ENCODE data around the gene SLC4A4.
"Not testable (repeated sequence)": the region's sequence is repeated elsewhere in the genome, so short reads cannot be mapped to it uniquely, and the experiment has no call there.

SLC4A4 gene

DNA sequence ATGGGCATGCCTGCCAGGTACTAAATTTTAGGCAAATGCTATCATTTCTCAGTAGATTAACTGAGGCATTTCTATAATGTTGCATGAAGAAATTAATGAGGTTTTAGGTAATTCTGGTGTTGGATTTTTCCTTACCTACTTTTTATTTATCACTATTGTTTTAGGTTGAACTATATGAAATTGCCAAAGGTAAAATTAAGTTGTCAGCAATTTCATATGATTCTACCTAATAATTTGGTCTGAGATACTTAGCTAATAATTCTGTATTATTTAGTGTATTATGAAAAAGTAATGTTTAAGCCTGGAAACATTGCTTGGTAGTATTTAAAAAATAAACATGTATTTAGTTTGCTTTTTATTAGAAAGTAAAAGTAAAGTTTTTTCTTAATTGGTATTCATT, 22.7 kb downstream of the SLC4A4 start:
- DNase-seq = no peak

DNA sequence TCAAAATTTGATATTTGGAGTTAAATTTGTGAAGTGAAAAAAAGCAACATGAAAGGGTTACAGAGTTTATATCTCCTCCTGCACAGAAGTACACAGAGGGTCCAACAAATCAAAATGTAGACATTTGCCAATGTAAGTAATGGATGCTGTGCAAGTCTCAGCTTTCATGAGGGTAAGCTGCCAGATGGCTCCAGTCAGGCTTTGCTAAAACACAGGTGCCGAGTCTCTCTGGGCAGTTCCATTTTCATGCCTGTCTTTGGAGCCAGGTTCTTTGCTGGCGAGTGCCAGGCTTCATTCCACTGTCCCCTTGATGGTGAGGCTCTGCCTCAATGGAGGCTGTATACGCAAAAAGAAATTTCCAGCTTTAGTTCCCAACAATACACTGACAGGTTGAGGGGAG, 27.9 kb downstream of the SLC4A4 start:
- no peak for DNase-seq

DNA sequence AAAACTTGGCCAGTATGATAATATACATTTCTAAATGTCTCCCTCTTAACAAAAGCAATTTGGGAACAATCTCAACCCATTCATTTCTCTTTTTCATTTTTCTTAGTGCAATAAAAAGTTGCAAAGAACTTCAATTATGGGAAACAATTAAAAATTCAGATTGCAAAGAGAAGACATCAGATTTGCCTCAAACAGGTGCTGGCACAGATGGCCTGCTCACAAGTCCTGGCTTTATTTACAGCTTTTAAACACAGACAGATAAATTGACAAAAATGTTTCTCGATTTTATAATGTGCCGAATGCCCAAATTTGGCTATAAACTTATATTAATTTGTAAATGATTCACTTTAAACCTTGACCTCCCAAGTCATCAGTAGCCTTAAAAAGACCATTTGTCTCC, 28.7 kb downstream of the SLC4A4 start:
- DNase-seq = no peak

DNA sequence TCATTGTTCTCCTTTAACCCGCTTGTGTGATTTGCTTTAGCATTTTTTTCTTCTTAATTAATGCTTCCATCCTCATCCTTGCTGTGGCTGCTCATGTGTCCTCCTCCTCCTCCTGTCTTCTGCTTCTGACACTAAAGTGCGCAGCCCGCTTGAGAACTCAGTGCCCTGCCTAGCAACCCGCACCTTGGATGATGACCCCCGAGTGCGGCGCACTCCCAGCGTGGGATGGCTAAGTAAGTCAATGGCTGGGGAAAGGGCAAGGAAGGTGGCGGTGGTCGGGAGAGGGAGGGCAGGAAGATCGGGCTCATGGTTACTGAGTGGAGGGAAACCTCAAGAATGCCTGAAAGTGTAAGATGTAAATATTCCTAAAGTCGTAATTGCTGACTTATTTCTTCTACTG, 30.1 kb downstream of the SLC4A4 start:
- DNase-seq = no peak

DNA sequence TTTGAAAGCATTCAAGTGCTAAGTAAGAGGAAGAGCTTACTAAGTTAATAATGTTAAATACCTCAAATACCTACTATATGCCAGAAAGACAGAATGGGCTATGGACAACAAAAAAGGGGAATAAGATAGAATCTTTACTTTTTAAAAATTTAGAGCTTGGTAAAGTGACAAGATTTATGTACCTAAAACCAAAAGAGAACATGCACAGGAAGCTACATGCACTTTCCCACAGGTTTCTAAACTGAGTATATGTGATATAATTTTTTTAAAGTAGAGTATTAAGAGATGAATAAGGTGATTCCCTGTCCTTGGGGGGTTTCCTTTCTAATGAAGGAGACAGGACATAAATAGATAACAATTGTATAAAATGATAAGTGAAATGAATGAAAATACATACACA, 30.7 kb downstream of the SLC4A4 start:
- no peak for DNase-seq

DNA sequence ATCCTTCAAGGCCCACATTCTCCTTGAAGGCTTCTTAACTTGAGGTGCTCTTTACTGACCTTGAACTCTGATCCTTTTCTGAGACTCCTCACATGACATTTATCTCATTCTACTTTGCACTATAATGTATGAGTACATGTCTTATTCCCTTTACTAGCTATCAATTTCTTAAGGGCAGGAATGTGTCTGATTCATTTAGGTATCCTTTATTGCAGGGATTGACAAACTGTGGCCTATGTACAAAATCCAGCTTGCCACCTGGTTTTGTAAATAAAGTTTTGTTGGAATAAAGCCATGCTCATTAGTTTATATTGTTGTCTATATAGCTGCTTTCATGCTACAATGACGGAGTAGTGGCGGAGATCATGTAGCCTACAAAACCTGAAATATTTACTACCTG, 36.7 kb downstream of the SLC4A4 start:
- DNase-seq = no peak

DNA sequence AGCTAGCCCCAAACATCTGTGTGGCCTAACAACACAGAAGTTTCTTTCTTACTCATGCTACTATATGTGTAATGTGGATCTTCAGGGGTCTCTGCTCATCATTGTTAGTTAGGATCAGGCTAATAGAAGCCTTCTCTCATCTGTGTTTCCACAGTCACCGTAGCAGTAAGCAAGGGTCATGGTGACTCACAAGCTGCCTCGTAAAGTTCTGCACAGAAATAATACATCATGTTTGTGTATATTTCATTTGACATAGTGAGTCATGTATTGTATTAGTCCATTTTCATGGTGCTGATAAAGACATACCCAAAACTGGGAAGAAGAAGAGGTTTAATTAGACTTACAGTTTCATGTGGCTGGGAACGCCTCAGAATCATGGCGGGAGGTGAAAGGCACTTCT, 38.7 kb downstream of the SLC4A4 start:
- DNase-seq = peak; percentile 89

DNA sequence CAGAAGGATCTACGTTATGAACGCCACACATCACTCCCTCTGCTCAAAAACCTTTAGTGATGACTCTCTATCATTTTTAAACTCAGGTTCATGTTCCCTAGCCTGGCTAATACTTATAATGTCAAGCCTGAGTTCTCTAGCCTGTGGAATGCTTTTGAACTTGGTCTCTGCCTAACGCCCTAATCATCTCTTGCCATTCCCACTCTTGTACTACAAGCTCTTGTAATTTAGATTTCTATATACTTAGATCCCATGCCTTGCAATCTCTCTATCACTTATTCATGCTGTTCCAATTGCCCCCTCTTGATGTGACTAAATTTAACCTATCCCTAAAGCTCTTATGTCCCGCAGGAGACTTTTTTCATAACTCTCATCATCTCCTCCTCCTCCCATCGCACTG, 40.3 kb downstream of the SLC4A4 start:
- no peak for DNase-seq

DNA sequence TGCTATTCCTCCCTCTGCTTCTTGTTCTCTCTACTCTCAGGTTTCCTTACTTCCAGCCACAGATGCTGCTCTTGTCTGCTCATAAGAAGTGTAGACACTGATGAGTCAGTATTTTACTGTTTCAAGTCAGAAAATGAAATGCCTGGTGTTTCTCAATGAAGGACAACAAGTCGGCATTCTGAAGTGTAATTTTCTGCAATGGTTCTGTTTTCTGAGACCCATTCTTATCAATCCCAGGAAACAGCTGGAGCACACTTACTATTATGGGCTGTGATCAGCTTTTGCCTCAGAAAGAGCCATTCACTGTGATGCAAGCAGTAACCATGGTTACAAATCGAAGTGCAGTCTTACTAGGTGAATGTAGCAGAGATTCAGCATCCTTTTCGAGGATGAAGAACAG, 42.0 kb downstream of the SLC4A4 start:
- peak; percentile 50 for DNase-seq

DNA sequence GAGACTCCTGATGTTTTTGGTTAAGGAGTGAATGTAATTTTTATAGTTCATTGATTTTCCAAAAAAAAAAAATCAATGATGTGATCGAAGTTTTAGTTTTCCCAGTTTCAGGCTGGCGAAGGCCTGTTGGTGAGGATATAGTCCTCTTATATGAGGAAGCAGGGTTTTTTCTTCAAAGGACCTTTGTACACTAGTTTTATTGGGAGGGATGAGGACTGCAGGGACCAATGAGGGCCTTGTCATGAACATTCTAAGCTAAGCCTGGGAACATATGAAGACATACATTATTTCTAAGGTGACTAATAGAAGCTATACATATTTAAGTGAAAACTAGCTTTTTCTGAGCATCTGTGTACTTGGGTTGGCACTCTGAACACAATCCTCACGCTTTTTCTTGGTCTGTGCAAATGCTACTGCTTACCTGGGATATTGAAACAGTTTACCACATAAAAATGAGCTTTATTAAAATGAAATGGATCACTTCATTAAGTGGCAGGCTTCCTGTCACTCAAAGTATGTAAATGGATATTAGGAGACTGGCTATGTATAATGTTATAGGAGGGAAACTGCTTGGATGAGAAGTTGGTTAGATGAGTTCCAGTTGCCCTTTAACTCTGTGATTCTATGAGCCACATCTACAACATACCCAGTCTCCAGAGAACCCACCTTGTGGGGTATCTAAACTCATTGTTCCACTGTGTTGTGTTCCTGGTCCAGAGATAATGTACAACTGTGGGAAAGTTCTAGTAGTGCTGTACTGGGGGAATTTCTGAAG, 43.5 kb downstream of the SLC4A4 start:
- no peak for DNase-seq

DNA sequence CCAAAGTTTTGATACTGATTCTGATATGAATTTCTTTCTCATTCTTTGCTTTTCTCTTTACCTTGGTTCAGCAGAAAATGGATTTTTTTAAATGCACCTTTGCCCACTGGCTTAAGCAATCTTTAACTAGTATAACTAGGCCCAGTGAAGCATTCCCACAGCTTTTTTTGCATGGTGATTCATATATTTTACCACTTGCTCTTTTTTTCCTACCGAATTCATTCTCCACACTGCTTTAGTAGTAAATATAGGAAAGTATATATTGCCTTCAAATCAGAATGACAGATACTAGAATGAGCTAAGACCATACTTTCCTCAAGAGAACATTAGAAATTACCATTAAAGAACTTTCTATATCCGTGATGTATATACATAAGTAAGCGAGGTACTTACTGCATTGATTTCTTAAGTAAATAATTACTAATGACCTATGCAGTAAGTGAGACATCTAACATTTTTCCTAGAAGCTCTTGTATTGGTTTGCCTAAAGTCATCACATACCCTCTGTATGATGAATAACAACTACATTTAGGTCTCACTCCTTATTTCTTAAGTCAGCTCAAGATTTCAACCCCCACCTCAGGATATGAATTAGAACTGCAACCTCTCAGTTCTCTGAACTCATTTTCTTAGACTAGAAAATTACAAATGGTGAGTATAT, 44.2 kb downstream of the SLC4A4 start:
- no peak for DNase-seq

DNA sequence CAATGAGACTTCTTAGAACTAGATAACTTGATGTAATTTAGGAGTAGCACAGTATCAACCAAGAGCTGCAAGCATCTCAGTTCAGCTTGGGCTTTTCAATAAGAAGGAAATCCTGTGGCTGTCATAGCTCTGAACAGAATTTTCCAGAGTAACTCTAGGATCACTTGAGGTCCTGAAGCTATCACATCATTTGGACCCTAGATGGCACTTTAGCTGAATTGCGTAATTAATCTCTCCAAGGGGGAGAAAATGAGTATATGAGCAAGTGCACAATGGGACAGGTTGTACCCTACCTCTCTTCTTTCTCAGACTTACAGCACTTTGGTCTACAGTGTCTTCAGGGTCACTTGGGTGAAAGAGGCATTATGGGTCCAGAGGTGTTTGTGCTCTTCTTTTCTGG, 45.2 kb downstream of the SLC4A4 start:
- no peak for DNase-seq

DNA sequence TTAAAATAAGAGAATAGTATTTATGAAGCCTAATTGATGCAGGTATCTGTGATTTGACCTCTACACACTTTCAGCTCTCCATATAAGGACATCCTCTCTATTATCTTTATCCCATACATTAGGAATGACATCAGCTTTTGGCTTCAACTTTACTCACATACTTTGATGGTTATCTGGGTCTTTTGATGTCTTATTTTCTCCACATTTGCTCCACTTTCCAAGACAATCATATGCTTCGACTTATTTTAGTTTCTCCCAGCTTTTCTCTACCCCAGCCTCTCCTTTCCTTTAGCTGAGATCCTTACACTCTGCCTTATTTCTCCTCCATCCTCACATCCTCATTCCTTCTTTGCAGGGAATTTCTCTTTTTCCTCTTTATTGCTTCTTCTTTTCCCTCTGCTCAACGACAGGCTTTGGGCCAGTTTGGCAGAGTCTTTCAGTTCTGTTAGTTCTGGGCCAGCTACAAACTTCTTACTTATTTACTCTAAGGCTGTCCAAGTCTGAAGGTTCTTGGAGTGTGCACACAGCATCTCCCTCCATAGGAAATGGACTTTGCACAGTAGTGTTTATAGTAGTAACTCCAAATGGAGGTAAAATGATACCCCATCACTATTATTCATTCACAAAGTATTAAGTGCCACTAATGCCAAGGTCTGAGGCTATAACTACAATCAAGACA, 50.5 kb downstream of the SLC4A4 start:
- DNase-seq = peak; percentile 67

DNA sequence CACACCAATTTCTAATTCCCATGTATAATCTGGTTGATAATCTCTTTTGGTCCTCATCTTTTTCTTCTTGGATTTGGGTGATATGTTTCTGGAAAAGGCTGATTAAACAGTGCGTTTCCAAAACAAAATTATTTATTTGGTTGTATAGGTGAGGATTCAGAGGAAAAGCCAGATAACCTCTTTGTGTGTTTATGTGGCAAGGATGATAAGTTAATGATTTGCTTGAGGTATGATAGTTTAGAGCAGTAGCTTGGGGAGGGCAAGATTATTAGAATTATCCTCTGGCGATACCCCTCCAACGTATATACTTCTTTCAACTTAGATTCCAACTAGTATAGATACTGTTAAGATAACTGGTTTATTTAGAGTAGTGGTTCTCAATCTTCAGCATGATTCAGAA, 53.3 kb downstream of the SLC4A4 start:
- no peak for DNase-seq

DNA sequence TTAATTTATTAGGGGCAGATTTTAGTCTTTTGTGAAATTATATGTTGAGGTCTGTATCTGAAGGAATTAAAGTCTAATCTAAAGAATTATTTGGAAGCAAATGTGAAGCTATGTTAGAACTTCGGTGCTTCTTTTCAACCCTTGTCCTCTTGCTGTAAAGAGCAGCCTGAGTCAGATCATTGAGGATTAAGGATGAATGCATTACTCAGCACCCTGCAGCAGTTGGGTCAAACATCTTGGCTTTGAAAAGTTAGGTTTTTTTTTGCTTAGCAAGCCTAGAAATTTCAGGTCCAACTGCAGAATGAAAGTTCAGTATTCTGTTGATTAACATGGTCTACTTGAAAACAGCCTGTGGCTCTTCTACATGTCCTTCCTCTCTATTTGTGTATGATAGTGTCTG, 57.6 kb downstream of the SLC4A4 start:
- peak; percentile 57 for DNase-seq

DNA sequence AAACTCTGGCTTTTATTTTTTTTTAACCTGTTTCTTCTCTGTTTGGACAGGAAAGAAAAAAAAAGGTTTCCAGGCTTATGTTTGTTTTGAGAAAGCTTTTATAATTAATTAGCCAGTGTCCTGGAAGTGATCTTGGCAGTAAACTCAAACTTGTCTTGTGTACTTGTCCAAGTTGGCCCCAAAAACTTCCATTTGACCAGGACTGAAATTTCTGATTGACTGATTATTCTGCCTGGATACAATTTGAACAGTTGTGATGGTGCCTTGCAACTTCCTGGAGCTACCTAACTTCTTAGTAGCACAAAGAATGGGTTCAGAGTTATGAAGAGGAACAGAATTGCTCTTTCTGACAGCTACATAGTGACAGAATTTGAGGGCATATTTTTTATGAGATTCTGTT, 62.0 kb downstream of the SLC4A4 start:
- no peak for DNase-seq

DNA sequence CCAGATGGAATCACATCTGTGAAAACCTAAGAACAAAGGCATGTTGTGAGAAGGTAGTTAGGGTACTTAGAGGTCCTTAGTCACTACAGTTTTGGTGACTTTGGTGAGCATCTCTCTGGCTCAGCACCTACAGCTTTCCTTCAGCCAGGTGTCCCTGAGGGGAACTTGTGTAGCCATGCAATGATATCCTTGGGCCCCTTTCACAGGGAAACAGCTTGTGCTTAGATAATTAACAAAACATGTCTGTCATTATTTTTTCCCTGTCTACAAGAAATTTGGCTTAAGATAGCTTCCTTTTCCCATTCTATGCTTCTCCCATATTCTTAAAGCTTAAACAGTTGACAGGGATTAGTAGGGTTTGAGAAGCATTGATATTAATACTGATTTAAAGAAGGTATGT, 63.8 kb downstream of the SLC4A4 start:
- no peak for DNase-seq

DNA sequence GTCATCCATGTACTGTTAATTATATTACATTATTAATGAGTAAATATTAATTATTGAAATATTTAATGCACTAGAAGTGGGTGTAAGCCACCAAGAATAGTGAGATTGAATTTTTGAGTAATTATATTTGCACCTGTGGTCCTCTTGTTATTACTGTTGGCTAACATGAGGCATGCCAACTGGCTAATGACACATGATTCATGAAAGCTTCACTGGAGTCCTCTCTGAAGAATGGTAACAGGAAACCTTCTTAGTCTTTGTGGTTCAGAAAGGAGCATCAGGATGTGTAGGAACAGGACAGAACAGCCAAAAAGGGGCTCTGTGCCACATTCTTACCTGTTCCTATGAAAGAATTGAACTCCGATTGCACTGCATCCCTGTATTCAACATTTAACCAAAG, 65.2 kb downstream of the SLC4A4 start:
- DNase-seq = no peak

DNA sequence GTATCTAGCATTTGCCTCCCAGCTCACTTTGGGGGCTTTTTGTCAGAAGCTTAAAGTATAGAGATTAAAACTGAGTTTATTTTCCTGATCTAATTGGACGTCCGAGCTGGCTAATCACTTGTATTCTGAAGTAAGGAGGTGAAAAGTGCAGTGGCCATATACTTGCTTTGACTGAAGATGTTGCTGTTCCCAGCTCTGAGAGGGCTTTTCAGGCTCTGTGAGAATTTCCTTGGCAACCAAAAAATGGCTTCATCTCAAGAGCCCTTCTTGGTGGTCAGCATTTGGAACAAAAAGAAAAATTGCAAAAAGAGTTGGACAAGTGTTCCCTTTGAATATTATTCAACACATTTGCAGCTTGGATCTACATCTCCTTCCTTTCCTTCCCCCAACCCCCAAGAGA, 67.0 kb downstream of the SLC4A4 start:
- no peak for DNase-seq

DNA sequence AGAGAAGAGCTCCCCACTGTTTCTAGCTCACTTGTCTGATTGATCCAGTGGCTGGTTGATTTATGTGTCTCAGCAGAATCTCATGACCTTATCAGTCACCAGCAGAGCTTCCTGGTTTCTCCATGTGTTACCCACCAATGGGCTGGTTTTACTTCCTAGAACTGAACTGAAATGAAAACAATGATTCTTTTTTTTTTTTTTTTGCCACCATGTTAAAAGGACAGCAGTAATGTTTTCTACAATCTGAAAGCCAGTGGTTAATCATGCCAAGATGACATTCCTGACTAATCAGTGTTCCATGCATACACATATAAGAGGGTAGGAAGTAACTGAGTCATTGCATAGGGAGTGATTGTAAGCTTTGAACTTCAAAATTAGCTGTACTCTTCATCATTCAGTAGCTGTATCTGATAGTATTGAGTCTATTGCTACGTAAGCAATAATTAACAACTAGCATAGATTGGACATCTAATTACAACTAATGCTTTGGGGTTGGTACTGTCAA, 67.7 kb downstream of the SLC4A4 start:
- peak; percentile 78 for DNase-seq

DNA sequence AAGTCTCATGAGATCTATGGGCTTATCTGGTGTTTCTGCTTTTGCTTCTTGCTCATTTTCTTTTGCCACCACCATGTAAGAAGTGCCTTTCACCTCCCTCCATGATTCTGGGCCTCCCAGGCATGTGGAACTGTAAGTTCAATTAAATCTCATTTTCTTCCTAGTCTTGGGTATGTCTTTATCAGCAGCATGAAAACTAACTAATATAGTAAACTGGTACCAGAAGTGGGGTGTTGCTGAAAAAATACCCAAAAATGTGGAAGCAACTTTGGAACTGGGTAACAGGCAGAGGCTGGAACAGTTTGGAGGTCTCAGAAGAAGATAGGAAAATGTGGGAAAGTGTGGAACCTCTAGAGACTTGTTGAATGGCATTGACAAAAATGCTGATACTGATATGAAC, 70.1 kb downstream of the SLC4A4 start:
- not testable (repeated sequence) for DNase-seq

DNA sequence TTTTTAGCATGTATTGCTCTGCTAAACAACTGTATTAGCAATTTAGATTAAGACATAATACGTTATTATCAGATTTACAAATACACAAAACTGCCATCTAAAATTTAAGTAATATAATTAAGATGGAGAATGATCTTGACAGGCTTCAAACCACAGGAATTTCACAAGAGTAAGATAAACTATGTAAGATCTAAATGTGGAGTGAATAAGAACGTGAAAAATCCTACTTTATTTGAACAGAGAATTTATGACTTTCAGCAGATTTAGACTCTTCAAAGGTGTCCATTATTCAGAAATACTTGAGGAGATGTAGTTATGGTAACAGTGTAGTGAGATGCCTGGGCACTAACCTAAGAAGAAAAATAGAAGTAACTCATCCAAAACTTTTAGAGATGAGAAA, 73.2 kb downstream of the SLC4A4 start:
- DNase-seq = peak; percentile 51

DNA sequence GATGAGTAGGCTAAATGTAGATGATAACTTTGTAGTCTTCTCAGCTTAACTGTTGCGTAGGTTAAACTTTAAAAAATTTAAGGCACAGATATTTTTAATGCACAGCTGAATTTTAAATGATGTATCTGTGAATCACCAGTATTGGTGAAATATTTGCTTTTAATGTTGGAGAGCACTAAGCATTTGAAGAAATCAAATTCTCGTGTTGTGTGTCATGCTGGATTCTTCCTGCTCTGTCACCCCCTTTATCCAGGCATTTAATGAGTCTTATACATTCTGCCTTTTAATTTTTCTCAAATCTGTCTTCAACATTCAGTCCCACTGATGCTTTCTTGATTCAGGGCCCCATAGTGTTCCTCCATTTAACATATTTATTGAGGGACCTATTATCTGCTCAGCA, 76.7 kb downstream of the SLC4A4 start:
- peak; percentile 67 for DNase-seq

DNA sequence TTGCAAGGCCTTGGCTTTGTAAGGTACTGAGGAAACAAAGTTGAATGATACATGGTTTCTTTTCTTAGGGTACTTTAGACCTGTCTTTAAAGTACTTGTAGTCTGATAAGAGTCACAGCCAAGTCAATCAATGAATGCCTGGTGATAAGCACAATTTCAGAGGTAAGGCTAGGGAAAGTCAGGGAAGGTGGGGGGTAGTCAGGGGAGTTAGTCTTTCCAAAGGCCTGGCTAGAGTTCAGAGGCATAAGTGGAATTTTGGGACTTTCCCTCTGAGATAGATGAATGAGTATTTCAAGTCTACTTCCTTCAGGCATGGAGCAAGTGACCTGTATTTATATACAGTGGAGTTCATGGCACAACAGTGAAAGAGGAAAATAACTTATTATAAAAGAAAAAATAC, 78.3 kb downstream of the SLC4A4 start:
- DNase-seq = no peak
